Esophagus muscularis mucosa (tissue), 4 donors: ENCODE results near the gene CBX5.

Experiments used
- CTCF ChIP-seq, 3 experiments: fragments of 200-600 bp in 2 of 3; fragments of 450-650 bp in 1 of 3; sonication (generic) in 2 of 3; IDR thresholded peaks; one replicate each; pipeline ENCODE4 v1.5.1; 2017 to 2019; ENCODE audit warnings: antibody characterized with exemption in 3 of 3, mild to moderate bottlenecking in 2 of 3, moderate library complexity in 1 of 3
- EP300 ChIP-seq: sonication (generic); formaldehyde crosslinking; IDR thresholded peaks from one replicate; pipeline ENCODE4 v1.6.1; 2017; ENCODE audit warnings: antibody characterized with exemption
- POLR2A ChIP-seq: fragments of 450-650 bp; IDR thresholded peaks from one replicate; pipeline ENCODE4 v1.6.1; 2017; ENCODE audit warnings: antibody characterized with exemption, moderate library complexity, mild to moderate bottlenecking, low read depth

GRCh38 chr12:54253240-54253639 lies 26.7 kb downstream of the CBX5 start:
- no peak for TF ChIP-seq CTCF (IDR thresholded peaks at IDR 0.05)
- TF ChIP-seq POLR2A = no peak
- no peak for TF ChIP-seq EP300
